ENCODE data around the gene LSR.

Gene LSR

GRCh38 chr19:35249146-35249847 is 495 bp downstream of the LSR start:
- peak; percentile 54 to 82 for DNase-seq

DNA sequence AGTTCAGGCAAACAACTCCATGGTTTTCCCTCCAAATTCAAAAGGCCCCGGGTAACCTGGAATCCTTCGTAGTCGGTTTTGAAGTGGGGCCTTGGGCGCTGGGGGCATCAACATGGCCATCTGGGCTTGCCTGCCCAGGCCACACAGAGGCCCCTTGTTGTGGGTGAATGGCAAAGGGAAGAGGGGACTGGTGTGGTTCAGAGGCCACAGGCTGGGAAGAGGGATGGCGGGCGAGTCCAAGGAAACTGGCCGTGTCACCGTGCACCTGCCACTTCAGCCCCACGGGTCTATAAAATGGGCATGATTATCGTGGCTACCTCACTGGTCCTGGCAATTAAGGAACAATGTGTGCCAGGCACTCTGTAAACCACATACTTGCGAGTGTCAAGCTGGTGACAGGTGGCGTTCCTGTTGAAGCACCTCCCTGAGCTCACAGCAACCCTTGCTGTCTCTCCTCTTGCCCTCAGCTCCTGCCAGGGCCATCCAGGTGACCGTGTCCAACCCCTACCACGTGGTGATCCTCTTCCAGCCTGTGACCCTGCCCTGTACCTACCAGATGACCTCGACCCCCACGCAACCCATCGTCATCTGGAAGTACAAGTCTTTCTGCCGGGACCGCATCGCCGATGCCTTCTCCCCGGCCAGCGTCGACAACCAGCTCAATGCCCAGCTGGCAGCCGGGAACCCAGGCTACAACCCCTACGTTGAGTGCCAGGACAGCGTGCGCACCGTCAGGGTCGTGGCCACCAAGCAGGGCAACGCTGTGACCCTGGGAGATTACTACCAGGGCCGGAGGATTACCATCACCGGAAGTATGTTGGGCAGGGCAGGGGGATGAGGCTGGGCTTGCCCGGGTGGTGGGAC is 1.3 kb downstream of the LSR start:
- DNase-seq = no peak

DNA sequence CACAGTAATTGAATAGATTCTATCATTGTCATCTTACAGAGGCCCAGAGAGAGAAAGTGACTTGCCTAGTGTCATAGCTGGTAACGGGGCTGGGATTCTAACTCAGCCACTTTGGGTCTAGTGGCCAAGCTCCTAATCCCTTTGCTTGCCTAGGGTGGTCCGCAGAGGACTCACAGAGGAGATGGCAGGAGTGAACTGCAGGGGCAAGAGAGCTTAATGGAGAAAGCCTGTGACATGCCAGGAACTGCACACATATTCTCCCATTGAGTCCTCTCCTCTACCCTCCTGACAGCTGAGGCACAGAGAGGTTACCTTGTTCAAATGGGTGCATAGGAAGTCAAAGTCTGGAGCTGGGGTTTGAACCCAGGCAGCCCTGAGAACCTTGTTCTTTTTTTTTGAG is 2.7 kb downstream of the LSR start:
- DNase-seq = no peak

GRCh38 chr19:35253316-35254286 is 4.8 kb downstream of the LSR start:
- DNase-seq = no peak

- no peak for DNase-seq
Observed at GRCh38 chr19:35254341-35255297, 5.8 kb downstream of the LSR start.

- DNase-seq = no peak
Observed at GRCh38 chr19:35256566-35256965, 7.8 kb downstream of the LSR start.

GRCh38 chr19:35257113-35257461 is 8.3 kb downstream of the LSR start:
- DNase-seq = no peak

- no peak for DNase-seq
Observed at GRCh38 chr19:35260694-35261304, 12.0 kb downstream of the LSR start.

- DNase-seq = no peak
Observed at GRCh38 chr19:35261356-35262100, 12.7 kb downstream of the LSR start.

DNA sequence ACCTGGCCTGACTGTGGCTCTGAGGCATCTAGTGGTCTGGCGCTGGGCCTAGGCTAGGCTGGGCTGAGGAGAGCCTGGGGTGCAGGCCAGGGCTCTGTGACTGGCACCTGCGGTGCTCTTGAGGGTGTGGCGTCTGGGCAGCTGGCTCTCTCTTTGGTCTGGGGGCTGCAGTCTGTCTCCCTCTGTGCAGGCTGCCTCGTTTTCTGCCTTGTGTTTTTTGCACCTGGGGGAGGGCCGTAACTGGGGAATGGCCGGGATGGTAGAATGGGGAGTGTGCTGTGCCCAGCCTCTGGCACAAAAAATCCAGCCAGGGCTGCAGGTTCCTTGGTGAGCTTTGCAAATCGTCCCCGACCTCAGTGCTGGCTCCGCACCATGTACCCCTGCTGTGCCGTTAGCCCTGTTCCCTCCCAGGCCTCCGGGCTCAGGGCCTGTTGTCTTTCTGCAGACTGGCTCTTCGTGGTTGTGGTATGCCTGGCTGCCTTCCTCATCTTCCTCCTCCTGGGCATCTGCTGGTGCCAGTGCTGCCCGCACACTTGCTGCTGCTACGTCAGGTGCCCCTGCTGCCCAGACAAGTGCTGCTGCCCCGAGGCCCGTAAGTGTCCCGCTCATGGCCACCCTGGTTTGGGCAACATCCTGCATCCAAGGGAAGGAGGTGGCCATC is 13.4 kb downstream of the LSR start:
- DNase-seq = no peak

- DNase-seq = no peak
Observed at GRCh38 chr19:35264268-35265125, 15.7 kb downstream of the LSR start.

DNA sequence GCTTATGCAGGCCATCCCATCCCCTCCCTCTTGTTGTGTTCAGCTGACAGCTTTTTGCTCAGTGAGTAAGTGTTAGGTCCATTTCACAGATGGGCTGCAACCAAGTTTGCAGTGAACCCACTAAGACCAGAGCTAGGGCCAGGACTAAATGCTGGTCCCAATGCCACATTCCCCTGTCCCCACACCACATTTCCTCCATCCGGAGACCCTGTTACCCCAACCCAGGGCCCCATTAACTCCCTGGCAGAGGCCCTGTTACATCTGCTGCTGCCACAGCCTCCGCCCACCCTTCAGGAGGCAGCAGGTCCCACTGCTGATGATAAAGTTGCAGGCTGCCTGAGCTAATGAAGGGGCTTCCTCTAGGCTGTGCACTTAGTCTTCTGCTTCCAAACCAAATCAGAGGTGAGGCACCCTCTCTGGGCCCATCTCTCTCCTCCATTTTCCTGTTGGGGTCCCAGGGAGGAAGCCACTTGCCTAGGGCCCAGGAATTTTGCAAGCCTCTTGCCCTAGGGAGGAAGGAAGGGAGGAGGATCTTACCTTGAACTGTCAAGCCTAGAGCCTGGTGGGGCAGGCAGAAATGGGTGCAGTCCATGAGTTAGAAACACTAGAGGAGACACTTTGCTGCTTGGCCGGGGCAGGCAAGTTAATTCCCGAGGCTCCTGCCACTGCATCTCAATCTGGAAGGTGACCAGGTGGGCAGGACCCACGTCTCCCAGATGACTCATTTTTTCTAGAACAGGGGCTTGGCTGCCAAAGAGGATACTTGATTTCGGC is 16.5 kb downstream of the LSR start:
- DNase-seq = no peak

- peak in 1 of 2 experiments; percentile 14 for DNase-seq
Observed at GRCh38 chr19:35265900-35266519, 17.2 kb downstream of the LSR start.

DNA sequence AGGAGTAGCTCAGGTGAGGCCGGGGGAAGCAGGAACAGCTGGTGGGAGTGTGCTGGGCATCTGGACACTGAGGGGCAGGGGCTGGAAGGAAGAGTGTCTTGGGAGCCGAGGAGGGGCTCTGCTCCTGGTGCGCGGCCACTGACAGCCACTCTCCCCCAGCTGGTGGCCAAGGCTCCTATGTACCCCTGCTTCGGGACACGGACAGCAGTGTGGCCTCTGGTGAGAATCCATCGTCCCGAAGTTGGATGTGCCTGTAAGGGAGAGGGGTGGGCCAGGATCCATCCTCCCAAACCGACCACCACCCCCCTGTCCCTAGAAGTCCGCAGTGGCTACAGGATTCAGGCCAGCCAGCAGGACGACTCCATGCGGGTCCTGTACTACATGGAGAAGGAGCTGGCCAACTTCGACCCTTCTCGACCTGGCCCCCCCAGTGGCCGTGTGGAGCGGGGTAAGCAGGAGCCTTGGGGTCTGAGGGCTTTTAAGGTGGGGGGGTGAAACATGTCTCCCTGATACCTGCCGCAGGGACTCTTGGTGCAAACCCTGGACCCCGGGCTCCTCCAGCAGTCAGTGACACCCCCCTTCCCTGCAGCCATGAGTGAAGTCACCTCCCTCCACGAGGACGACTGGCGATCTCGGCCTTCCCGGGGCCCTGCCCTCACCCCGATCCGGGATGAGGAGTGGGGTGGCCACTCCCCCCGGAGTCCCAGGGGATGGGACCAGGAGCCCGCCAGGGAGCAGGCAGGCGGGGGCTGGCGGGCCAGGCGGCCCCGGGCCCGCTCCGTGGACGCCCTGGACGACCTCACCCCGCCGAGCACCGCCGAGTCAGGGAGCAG is 17.9 kb downstream of the LSR start:
- DNase-seq = peak in 1 of 2 experiments; percentile 49

DNA sequence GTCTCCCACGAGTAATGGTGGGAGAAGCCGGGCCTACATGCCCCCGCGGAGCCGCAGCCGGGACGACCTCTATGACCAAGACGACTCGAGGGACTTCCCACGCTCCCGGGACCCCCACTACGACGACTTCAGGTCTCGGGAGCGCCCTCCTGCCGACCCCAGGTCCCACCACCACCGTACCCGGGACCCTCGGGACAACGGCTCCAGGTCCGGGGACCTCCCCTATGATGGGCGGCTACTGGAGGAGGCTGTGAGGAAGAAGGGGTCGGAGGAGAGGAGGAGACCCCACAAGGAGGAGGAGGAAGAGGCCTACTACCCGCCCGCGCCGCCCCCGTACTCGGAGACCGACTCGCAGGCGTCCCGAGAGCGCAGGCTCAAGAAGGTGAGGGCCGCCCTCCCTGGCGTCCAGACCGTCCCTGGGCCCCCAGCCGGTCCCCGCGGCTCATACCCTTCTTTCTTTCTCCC is 18.6 kb downstream of the LSR start:
- DNase-seq = peak; percentile 26 to 65

GRCh38 chr19:35267818-35268535 is 19.2 kb downstream of the LSR start:
- DNase-seq = peak; percentile 25 to 91

All from NCI-H526 (cell line).